NCI-H69 (cell line): ENCODE measurements around the gene CDNF.
"Not testable (repeated sequence)": the region's sequence is repeated elsewhere in the genome, so short reads cannot be mapped to it uniquely, and the experiment has no call there.

Experiments
- DNase-seq: peaks from one replicate; lab custom pipeline; 2025; lab: John Stamatoyannopoulos, UW

CDNF gene

DNA sequence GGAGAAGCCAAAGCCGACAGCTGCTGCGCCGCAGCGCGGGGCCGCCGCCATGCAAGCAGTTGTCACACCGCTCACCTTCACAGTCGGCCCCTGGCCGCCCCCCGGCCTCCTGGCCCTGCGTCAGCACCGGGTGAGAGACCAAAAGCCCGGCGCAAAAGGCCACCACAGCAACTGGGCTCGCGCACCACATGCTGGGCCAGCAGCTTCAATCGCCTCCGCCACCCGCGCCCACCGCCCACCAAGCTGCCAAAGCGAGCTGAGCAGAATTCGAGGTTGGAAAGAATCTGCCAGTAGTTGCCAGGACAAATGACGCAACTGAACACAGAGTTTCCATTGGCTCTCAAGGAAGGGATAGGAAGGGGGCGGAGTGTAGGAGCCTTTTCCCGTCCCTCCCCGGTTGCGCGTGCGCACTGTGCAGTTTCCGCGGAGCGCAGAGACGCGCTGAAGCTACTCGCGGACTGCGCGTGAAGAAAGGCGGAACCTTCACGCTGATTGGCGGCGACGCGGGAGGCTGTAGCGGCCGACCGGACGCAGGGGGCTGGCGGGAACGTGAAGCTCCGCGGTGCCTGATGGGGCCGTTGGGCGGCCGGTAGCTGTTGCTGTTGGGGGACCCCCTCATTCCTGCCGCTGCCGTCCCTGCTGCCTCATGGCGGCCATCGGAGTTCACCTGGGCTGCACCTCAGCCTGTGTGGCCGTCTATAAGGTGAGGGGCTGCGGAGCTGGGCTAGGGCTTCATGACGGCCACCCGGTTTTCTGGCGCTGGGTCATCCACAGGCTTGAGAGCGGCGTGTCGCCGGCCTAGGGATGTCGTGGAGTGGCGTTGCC lies at the start of gene CDNF, which contains the start of the genes HSPA14 and MSANTD7:
Gene CDNF (minus strand): TSS at position 281 of the 825 bp plus-strand sequence. CDS start 91 bp downstream, at position 190.
Gene HSPA14 (plus strand): TSS at position 550 of the 825 bp plus-strand sequence. CDS start 97 bp downstream, at position 647.
Gene MSANTD7 (plus strand): TSS at position 550 of the 825 bp plus-strand sequence. CDS start 3,979 bp downstream, outside the sequence.
- peak; percentile 98 for DNase-seq

- DNase-seq, result no peak
These were observed 46.2 kb upstream of the CDNF start for GRCh38 chr10:14884082-14884481.

DNA sequence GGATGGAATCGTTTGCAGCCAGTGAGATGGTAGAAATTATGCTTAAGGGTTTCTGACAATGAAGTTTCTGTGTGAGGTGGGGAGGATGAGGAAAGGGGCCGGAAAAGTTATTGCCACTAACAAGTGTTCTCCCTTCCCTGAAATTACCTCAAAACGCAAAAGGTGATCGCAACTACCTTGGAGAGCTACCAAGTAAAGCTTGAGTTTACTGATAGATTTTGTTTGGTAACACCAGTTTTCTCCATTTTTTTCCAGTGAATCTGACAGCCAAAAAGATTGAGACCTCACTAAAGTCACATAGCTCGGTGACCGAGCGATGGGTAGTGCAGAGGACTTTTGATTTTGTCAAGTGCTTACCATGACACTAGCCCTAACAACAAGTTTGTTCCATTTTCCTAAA lies 42.4 kb upstream of the CDNF start:
- no peak for DNase-seq

DNA sequence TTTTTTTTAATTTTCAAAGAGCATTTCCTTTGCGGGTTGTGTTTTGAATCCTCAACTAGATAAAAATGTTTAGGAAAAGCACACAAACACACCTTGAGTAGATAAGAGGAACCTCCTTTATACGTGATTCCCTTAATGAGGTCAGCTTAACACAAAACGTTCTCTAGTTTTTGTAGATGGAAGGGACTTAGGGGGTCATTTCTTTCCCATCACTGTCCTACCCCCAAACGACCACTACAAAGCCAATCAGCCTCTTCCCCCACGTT lies 42.0 kb upstream of the CDNF start:
- peak; percentile 3 for DNase-seq

DNA sequence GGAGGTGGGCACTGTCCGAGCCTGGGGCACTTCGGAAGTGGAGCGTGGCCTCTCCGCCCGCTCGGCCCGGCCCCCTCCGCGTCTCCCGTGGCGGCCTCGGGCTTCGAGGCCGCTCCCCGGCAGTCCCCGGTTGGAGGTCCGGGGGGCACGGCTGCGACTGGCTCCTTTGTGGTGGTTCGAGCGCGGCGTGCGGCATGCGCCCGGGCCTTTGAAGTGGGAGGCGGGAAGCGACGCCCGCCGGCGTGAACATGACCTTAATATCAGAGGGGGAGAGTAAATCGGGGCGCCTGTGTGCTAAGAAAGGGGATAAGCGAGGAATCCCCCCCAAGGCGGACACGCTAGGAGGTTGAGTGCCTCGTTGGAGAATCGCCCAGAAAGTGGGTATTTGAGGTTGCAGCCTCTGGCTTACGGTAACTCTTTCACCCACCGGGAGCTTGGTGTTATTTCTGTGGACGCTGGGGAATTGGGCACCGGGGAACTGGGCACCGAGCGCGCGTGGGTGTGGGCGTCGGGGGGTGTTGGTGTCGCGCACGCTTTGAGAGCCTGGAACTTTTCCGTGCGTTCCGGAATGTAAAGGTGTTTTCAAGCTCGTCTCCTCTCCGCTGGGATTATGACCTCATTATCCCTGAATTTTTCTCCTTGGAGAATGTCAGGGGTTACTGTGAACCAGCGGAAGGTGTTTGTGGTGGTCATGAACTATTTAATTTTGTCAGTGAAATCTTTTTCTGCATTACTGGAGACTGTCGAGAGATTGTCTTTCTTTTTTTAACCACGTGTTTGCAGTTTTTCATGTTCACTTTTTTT lies 41.5 kb upstream of the CDNF start:
- DNase-seq, result peak; percentile 48

DNA sequence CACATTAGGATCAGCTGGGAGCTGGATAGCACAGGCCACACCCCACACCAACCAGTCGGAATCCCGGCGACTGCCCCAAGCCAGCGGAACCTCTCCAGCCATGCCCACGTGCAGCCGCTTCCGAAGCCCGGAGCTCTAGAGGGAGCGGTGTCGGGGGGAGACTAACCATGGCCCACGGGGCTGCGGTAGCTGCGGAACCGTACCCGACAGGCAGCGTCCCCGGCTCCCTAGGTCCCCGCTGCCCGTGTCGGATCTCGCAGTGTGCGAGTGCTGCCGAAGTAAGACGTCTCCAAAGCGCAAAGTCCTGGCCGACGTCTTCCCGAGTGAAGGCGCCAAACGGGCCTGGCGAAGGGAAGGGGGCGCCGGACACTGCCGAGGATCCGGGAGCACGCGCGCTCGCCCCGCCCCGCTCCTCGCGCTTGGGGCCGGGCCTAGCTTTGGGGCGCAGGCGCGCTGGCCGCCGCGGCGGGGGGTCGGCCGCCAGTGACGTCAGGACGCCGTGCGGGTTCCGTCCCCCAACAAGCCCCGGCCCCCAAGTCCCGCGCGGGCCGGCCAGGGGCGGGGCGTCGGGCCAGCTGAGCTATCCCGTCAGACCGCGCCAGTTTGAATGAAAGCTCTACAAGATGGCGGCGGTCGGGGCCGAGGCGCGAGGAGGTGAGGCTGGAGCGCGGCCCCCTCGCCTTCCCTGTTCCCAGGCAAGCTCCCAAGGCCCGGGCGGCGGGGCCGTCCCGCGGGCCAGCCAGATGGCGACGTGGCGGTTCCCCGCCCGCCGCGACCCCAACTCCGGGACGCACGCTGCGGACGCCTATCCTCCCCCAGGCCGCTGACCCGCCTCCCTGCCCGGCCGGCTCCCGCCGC lies 40.7 kb upstream of the CDNF start, which contains the start of gene SUV39H2:
Gene SUV39H2 (plus strand): TSS at position 601 of the 858 bp plus-strand sequence. CDS start 23 bp downstream, at position 624.
- DNase-seq, result peak; percentile 94

GRCh38 chr10:14876764-14877163 lies 38.9 kb upstream of the CDNF start:
- DNase-seq, result no peak

GRCh38 chr10:14875941-14876340 lies 38.1 kb upstream of the CDNF start:
- no peak for DNase-seq

GRCh38 chr10:14873090-14873760 lies 35.4 kb upstream of the CDNF start:
- no peak for DNase-seq

DNA sequence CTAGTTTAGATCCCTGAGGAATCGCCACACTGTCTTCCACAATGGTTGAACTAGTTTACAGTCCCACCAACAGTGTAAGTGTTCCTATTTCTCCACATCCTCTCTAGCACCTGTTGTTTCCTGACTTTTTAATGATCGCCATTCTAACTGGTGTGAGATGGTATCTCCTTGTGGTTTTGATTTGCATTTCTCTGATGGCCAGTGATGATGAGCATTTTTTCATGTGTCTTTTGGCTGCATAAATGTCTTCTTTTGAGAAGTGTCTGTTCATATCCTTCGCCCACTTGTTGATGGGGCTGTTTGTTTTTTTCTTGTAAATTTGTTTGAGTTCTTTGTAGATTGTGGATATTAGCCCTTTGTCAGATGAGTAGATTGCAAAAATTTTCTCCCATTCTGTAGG lies 27.0 kb upstream of the CDNF start:
- not testable (repeated sequence) for DNase-seq

GRCh38 chr10:14864466-14864865 lies 26.6 kb upstream of the CDNF start:
- DNase-seq, result not testable (repeated sequence)

DNA sequence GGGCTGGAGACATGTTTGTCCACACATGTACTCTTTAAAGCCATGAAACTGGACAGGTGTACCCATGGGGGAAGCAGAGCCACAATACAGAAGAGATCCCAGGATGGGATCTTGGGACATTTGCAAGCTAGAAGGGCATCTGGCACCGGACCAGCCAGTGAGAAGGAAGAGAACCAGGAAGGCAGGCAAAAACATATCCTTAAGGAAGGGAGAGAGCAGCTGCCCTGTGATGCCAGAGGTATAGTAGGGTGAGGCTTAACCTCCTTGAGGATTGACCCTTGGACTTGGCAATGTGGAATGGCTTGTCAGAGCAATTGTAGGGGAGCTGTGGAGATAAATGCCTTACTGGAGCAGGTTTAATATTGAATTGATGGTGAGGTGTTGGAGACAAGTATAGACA lies 23.0 kb upstream of the CDNF start:
- no peak for DNase-seq

DNA sequence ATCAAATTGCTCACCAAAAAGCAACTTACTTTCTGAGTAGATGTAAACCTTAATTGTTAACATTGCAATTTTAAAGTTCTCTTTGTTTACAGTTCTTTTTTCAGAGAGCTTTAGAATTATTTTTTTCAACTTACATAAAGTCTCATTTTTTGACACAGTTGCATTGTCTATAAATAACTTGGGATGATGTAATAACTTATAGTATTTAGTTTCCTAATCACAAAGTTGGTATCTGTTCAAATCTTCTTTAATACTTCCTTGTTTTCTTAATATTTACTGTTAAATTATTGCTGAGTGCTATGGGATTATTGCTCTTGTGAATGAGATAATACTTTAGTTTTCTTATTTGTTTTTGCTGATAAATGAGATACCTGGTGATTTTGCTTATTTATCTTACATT lies 21.9 kb upstream of the CDNF start:
- DNase-seq, result no peak

DNA sequence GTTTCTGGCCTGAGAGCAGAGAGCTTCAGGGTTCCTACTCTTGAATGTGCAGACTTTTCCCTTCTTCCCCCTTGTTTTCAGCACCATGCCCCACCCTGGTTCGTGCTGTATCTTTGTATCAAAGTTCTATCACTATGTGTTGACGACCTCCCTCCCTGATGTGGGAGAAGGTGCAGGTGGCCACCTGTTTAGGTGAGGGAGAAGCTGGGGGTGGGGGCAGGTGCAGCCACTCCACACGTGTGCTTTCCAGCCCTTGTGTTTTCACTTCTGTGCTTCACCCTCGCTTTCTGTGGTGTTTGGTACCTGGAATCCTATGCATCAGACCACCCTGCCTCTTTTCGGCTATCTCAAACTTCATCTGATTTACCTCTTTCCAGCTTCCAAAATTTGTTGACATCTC lies 21.2 kb upstream of the CDNF start:
- DNase-seq, result no peak

GRCh38 chr10:14858338-14858960 lies 20.6 kb upstream of the CDNF start:
- no peak for DNase-seq

GRCh38 chr10:14855453-14855852 lies 17.6 kb upstream of the CDNF start:
- no peak for DNase-seq

- no peak for DNase-seq
These were observed 14.4 kb upstream of the CDNF start for GRCh38 chr10:14852236-14852635.

- no peak for DNase-seq
These were observed 7.1 kb upstream of the CDNF start for GRCh38 chr10:14844948-14845347.

- DNase-seq, result no peak
These were observed 5.6 kb upstream of the CDNF start for GRCh38 chr10:14843327-14843988.

- no peak for DNase-seq
These were observed 2.3 kb upstream of the CDNF start for GRCh38 chr10:14840178-14840577.
